Vagina (tissue), 2 donors: ENCODE measurements around the gene SPRYD4. TPM values are rescaled to one million over a fixed set of nuclear protein-coding genes. Genes with fewer than 3 reads are reported as not detected.

Source experiments
- DNase-seq, 2 donors: peaks; one replicate each; pipeline ENCODE4 v3.0.0-alpha.2; 2017; ENCODE audit errors: extremely low spot score in 2 of 2
- H3K27ac ChIP-seq: fragments of 200-600 bp; sonication (generic); one replicate; pipeline ENCODE4 v1.5.1; 2019
- H3K27me3 ChIP-seq: fragments of 200-600 bp; sonication (generic); one replicate; pipeline ENCODE4 v1.5.1; 2019
- H3K36me3 ChIP-seq, 2 donors: fragments of 200-600 bp; sonication (generic); one replicate each; pipeline ENCODE4 v1.5.1; 2017 to 2019
- H3K4me1 ChIP-seq: fragments of 200-600 bp; sonication (generic); one replicate; pipeline ENCODE4 v1.5.1; 2019
- H3K4me3 ChIP-seq, 2 donors: fragments of 200-600 bp; sonication (generic); 1 replicate in 1 of 2; 2 replicates in 1 of 2; pipeline ENCODE4 v1.5.1; 2016 to 2019
- H3K9me3 ChIP-seq: fragments of 200-600 bp; sonication (generic); one replicate; pipeline ENCODE4 v1.5.1; 2019
- POLR2A ChIP-seq, 2 donors: fragments of 450-650 bp; IDR thresholded peaks; one replicate each; pipeline ENCODE4 v1.6.1; 2017; ENCODE audit warnings: antibody characterized with exemption in 2 of 2, mild to moderate bottlenecking in 2 of 2, moderate library complexity in 2 of 2
- POLR2AphosphoS5 ChIP-seq, 2 donors: sonication (generic); formaldehyde crosslinking; IDR thresholded peaks; one replicate each; pipeline ENCODE4 v1.9.0; 2017; ENCODE audit warnings: antibody characterized with exemption in 2 of 2, mild to moderate bottlenecking in 2 of 2, low read depth in 1 of 2; ENCODE audit not compliant: insufficient read depth in 1 of 2
- intact Hi-C: fragments of 100-400 bp; cut with DNase I; formaldehyde crosslinking; loops from one replicate; pipeline ENCODE4 v1.15.1; 2023
- total RNA-seq: library from RNA; depleted of rRNA; stranded (reverse); fragments of >200 nt; gene quantifications from one replicate; pipeline ENCODE4 v1.2.3, GENCODE V29; 2016
- TF ChIP-seq, protein P1 (sequence below), 3 experiments: fragments of 450-650 bp in 2 of 3; fragments of 200-600 bp in 1 of 3; sonication (generic) in 1 of 3; IDR thresholded peaks; one replicate each; pipeline ENCODE4 v1.5.1; 2017 to 2019; ENCODE audit warnings: antibody characterized with exemption in 3 of 3, mild to moderate bottlenecking in 2 of 3, moderate library complexity in 2 of 3

SPRYD4 gene
- total RNA-seq, 1 donor from 2014 or later, result 1.7 TPM

DNA sequence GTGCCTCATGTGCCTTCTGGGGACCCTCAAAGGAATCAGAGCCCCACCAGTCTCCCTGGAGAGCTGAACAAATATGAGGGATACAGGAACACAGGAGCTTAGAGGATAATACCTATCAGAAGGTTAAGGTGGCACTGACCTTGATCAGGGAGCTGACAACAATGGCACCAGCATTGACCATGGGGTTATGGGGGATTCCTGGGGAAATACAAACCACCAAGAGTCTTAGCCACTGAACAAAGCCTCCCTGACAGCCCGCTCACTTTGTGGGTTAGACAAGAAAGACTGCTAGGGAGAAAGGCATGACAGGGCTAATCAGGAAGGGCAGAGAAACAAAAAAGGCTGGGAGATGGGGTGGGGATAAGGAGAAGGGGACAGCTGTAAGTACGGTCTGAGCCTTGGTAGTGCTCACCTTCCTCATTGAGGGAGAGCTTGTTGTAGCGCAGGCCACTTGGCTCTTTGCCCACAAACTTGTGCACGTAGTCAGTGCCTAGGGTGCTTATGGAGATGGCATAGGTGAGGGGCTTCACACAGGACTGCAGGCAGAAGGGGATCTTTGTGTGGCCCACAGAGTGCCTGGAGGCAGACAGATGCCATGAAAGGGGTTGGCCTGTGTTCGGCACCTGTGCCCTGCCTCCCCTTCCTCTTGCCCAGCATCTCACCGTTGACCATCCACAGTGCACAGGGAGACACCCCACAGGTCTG, 9.3 kb downstream of the SPRYD4 start:
- no peak for TF ChIP-seq POLR2A (IDR thresholded peaks at IDR 0.05)
- H3K9me3 ChIP-seq, result no peaks in the 10 kb centered on the region
- no peaks in the 10 kb centered on the region for H3K4me1 ChIP-seq
- no peaks in the 10 kb centered on the region for H3K27me3 ChIP-seq
- no peak overlapping the region for H3K4me3 ChIP-seq
- no peak overlapping the region for H3K27ac ChIP-seq
- DNase-seq, result no peak
- intact Hi-C loops, result no loop called here
- H3K36me3 ChIP-seq, result no peaks in the 10 kb centered on the region

DNA sequence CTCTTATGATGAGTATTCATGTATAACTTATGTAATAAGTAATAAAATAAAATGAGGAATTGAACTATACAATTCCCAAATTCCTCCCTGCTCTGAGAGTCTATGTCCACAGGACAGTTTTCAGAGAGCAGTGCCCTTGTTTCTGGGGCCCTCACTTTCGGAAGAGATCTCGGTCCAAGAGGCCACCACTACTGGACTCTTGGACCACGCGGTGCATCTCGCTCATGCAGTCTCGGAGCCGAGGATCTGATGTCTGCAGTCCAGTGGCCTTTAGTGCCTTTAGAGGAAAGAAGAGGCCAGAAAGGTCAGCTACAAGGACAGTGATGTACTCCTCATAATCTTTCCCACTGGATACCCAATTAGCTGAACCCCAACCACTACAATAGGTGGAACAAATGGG, 11.2 kb downstream of the SPRYD4 start:
- no peak for DNase-seq
- Histone ChIP-seq H3K27me3 (no peaks in the 10 kb centered on the region), H3K4me1 (no peaks in the 10 kb centered on the region), H3K9me3 (no peaks in the 10 kb centered on the region), H3K27ac (no peak overlapping the region), H3K36me3 (no peaks in the 10 kb centered on the region), H3K4me3 (no peak overlapping the region)
- intact Hi-C loops, result no loop called here
- TF ChIP-seq POLR2A (IDR thresholded peaks at IDR 0.05), result no peak
- no peak for TF ChIP-seq POLR2AphosphoS5 (IDR thresholded peaks at IDR 0.05; ENCODE audit: insufficient read depth in 1 of 2, low read depth in 1 of 2)
- TF ChIP-seq, protein P1, sequence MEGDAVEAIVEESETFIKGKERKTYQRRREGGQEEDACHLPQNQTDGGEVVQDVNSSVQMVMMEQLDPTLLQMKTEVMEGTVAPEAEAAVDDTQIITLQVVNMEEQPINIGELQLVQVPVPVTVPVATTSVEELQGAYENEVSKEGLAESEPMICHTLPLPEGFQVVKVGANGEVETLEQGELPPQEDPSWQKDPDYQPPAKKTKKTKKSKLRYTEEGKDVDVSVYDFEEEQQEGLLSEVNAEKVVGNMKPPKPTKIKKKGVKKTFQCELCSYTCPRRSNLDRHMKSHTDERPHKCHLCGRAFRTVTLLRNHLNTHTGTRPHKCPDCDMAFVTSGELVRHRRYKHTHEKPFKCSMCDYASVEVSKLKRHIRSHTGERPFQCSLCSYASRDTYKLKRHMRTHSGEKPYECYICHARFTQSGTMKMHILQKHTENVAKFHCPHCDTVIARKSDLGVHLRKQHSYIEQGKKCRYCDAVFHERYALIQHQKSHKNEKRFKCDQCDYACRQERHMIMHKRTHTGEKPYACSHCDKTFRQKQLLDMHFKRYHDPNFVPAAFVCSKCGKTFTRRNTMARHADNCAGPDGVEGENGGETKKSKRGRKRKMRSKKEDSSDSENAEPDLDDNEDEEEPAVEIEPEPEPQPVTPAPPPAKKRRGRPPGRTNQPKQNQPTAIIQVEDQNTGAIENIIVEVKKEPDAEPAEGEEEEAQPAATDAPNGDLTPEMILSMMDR (IDR thresholded peaks at IDR 0.05), result no peak

DNA sequence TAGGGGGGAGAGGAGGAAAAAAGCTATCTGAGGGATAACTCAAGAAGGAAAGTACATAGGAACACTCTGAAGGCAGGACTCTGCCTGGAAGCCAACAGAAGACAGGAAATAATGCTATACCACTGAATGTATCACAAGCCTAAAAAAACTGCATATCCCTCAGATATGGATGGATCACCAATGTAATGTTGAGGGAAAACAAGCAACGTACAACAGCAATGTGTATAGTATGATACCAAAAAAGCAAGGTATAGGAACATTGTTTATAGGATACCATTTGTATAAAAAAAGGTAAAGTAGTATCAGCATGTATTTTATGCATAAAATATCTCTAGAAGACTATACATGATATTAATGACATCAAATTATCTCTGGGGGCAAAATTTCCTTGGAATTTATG, 16.2 kb downstream of the SPRYD4 start:
- Histone ChIP-seq H3K36me3 (no peaks in the 10 kb centered on the region), H3K4me3 (no peak overlapping the region), H3K4me1 (peaks cover 19% of the 10 kb centered on the region), H3K27me3 (no peaks in the 10 kb centered on the region), H3K9me3 (no peaks in the 10 kb centered on the region), H3K27ac (no peak overlapping the region)
- intact Hi-C loops, result no loop called here
- DNase-seq, result no peak
- TF ChIP-seq, protein P1 (IDR thresholded peaks at IDR 0.05), result no peak
- TF ChIP-seq POLR2AphosphoS5 (IDR thresholded peaks at IDR 0.05; ENCODE audit: insufficient read depth in 1 of 2, low read depth in 1 of 2) (no peak), POLR2A (IDR thresholded peaks at IDR 0.05) (no peak)

DNA sequence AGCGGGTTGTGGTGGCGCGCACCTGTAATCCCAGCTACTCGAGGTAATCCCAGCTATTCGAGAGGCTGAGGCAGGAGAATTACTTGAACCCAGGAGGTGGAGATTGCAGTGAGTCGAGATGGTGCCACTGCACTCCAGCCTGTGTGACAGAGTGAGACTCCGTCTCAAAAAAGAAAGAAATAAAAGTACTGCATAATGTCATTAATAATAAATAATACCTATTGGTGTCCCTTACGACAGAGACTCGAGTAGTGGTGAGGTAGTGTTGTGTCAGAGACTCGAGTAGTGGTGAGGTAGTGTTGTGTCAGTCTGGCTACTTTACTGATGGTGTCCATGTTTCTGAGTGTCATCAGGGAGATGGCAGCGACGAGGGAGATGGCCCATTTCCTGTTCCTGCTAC, 18.3 kb downstream of the SPRYD4 start:
- Histone ChIP-seq H3K27ac (no peak overlapping the region), H3K36me3 (no peaks in the 10 kb centered on the region), H3K4me3 (no peak overlapping the region), H3K9me3 (no peaks in the 10 kb centered on the region), H3K27me3 (no peaks in the 10 kb centered on the region), H3K4me1 (peaks cover 19% of the 10 kb centered on the region)
- no peak for DNase-seq
- intact Hi-C loops, result no loop called here
- TF ChIP-seq POLR2AphosphoS5 (IDR thresholded peaks at IDR 0.05; ENCODE audit: insufficient read depth in 1 of 2, low read depth in 1 of 2), result no peak
- no peak for TF ChIP-seq POLR2A (IDR thresholded peaks at IDR 0.05)
- TF ChIP-seq, protein P1 (IDR thresholded peaks at IDR 0.05), result no peak

DNA sequence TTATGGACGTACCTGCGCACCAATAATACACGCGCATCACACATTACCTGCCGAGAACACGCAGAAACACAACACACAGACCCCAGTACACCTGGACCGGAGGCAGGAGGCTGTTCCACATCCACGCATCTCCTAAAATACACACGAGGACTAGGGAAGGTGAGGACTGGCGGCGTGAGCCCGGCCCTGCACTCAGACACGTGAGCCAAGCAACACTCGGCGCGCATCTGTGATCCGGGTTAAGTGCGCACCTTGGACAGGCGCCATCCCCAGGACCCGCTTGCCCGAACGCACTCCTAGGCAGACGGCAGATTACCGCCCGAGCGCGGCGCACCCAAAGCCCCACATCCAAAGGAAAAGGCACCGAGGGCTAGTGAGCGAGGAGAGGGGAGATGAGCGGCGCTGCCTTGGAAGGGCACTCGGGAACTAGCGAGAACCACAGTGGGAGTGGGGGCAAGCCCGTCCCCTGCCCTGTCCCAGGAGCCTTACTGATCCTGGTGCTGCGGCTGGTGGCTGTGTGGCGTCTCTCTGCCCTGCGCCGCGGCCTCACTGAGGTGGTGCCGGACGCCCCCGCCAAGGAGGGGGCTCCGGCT, 19.2 kb downstream of the SPRYD4 start:
- H3K9me3 ChIP-seq, result no peaks in the 10 kb centered on the region
- DNase-seq, result no peak
- H3K4me3 ChIP-seq, result peak overlapping the region; percentile 59 to 68
- no peaks in the 10 kb centered on the region for H3K27me3 ChIP-seq
- H3K36me3 ChIP-seq, result no peaks in the 10 kb centered on the region
- peaks cover 19% of the 10 kb centered on the region for H3K4me1 ChIP-seq
- TF ChIP-seq POLR2A (IDR thresholded peaks at IDR 0.05), result no peak
- TF ChIP-seq, protein P1 (IDR thresholded peaks at IDR 0.05), result no peak
- no peak for TF ChIP-seq POLR2AphosphoS5 (IDR thresholded peaks at IDR 0.05; ENCODE audit: insufficient read depth in 1 of 2, low read depth in 1 of 2)
- H3K27ac ChIP-seq, result peak overlapping the region; percentile 12
- intact Hi-C loops, result no loop called here
